ENCODE data around the gene PTGR3. TPM values are rescaled to one million over a fixed set of nuclear protein-coding genes. Genes with fewer than 3 reads are reported as not detected.

PTGR3 gene
- total RNA-seq, 1 experiment from 2014 or later, result 8.2 TPM

DNA sequence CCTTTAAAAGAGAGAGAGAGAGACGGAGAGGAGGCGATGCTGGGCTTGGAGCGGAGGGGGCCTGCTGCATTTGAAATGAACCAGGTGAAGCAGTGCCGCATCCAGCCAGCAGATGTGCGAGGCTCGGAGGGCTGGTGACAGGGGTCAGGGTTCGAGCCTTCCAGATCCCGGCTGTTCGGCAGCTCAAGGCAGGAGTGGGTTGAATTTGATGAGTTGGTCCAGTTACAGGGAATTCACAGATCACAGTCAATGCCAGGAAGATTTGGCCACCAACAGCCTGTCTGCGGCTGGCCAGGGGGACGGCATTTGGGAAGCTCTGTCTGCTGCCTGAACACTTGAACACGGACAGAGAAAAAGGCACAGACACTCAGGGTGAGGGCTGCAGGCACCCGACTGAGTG lies 48.6 kb downstream of the PTGR3 start:
- POLR2A ChIA-PET (ENCODE audit: unreplicated experiment), result no interaction called here
- H3K9ac ChIP-seq (ENCODE audit: low read length), result no peak overlapping the region
- 0 out of 2 replicates have a peak, but pooled peaks cover 15% of the 10 kb centered on the region for H3K27me3 ChIP-seq (ENCODE audit: low read length)

DNA sequence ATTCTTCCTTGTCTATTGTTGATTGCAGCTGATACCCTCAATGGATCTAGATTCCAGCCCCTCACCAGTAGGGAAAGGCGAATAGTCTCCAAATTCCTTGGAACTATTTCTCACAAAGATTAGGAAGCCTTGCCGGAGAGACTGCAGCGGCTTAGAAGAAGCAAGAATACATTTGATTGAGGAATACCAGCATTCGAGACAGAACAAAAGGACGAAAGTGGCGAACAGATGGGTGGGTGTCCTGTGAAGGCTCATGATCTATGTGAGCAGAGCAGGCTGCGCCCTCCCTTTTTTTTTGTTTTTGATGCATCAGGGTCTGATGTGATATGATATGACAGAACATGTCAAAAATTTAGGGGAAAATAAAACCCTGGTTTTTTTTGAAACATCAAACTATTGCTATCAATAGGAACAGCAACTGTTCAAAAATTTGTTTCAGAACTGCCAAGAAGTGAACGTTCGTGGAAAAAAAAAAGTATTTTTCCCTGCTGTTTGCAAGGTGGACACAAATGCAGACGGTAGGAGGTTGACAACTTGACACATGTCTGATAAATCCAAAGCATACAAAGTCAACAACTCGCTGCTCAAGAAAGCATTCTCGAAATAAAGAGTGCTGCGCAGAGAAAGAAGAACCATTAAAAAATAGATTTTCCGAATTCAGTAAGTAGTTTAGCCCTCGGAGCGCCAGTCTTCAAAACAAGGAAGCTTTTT lies 49.1 kb downstream of the PTGR3 start:
- no peak for ATAC-seq
- no peaks in the 10 kb centered on the region for H3K4me1 ChIP-seq (ENCODE audit: insufficient read depth, low read length)
- ChIA-PET POLR2A (ENCODE audit: unreplicated experiment) (no interaction called here), CTCF (no interaction called here)
- H3K9ac ChIP-seq (ENCODE audit: low read length), result no peak overlapping the region
- BruUV-seq (replicated peaks), result no TSS peak
- no peaks in the 10 kb centered on the region for H3K9me3 ChIP-seq (ENCODE audit: low read length)
- H3K27ac ChIP-seq (ENCODE audit: low read length), result no peak overlapping the region
- DNase-seq, result no peak
- H3K79me2 ChIP-seq (ENCODE audit: low read length), result no peaks in the 10 kb centered on the region
- intact Hi-C loops (cut with micrococcal nuclease), result no loop called here
- H3K4me2 ChIP-seq (ENCODE audit: low read length), result no peak overlapping the region
- no peaks in the 10 kb centered on the region for H3K9me2 ChIP-seq (replicated peaks; ENCODE audit: low read length)
- no peak overlapping the region for H3K4me3 ChIP-seq (ENCODE audit: low read length)
- TF ChIP-seq EZH2phosphoT487 (IDR thresholded peaks at IDR 0.05; ENCODE audit: borderline replicate concordance, low read length) (no peak), EZH2 (IDR thresholded peaks at IDR 0.05; ENCODE audit: low read length, unreplicated experiment) (no peak)
- TF ChIP-seq, protein P1, sequence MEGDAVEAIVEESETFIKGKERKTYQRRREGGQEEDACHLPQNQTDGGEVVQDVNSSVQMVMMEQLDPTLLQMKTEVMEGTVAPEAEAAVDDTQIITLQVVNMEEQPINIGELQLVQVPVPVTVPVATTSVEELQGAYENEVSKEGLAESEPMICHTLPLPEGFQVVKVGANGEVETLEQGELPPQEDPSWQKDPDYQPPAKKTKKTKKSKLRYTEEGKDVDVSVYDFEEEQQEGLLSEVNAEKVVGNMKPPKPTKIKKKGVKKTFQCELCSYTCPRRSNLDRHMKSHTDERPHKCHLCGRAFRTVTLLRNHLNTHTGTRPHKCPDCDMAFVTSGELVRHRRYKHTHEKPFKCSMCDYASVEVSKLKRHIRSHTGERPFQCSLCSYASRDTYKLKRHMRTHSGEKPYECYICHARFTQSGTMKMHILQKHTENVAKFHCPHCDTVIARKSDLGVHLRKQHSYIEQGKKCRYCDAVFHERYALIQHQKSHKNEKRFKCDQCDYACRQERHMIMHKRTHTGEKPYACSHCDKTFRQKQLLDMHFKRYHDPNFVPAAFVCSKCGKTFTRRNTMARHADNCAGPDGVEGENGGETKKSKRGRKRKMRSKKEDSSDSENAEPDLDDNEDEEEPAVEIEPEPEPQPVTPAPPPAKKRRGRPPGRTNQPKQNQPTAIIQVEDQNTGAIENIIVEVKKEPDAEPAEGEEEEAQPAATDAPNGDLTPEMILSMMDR (conservative IDR thresholded peaks at IDR 0.05; ENCODE audit: low read depth, low read length), result no peak
- H3K27me3 ChIP-seq (ENCODE audit: low read length), result peaks cover 15% of the 10 kb centered on the region; the same call in 1 of the 2 replicates
- H3K36me3 ChIP-seq (ENCODE audit: low read depth, low read length), result no peaks in the 10 kb centered on the region
- H3F3A ChIP-seq (ENCODE audit: low read length, unreplicated experiment), result no peaks in the 10 kb centered on the region
- no peak overlapping the region for H2AFZ ChIP-seq (ENCODE audit: low read length)
- no peaks in the 10 kb centered on the region for H4K20me1 ChIP-seq (ENCODE audit: low read length)

More for the DNA sequence above, 48.6 kb downstream of the PTGR3 start:
- DNase-seq (no peak), ATAC-seq (no peak)
- Histone ChIP-seq H3K4me2 (ENCODE audit: low read length) (no peak overlapping the region), H3K9me2 (replicated peaks; ENCODE audit: low read length) (no peaks in the 10 kb centered on the region), H3K79me2 (ENCODE audit: low read length) (no peaks in the 10 kb centered on the region), H4K20me1 (ENCODE audit: low read length) (no peaks in the 10 kb centered on the region), H3K36me3 (ENCODE audit: low read depth, low read length) (no peaks in the 10 kb centered on the region), H2AFZ (ENCODE audit: low read length) (no peak overlapping the region), H3K4me3 (ENCODE audit: low read length) (no peak overlapping the region), H3K9me3 (ENCODE audit: low read length) (no peaks in the 10 kb centered on the region), H3K27ac (ENCODE audit: low read length) (no peak overlapping the region), H3K4me1 (ENCODE audit: insufficient read depth, low read length) (no peaks in the 10 kb centered on the region), H3F3A (ENCODE audit: low read length, unreplicated experiment) (no peaks in the 10 kb centered on the region)
- TF ChIP-seq, protein P1 (conservative IDR thresholded peaks at IDR 0.05; ENCODE audit: low read depth, low read length), result no peak
- TF ChIP-seq EZH2 (IDR thresholded peaks at IDR 0.05; ENCODE audit: low read length, unreplicated experiment), result no peak
- no peak for TF ChIP-seq EZH2phosphoT487 (IDR thresholded peaks at IDR 0.05; ENCODE audit: borderline replicate concordance, low read length)
- intact Hi-C loops (cut with micrococcal nuclease), result no loop called here
- no TSS peak for BruUV-seq (replicated peaks)
- CTCF ChIA-PET, result no interaction called here

DNA sequence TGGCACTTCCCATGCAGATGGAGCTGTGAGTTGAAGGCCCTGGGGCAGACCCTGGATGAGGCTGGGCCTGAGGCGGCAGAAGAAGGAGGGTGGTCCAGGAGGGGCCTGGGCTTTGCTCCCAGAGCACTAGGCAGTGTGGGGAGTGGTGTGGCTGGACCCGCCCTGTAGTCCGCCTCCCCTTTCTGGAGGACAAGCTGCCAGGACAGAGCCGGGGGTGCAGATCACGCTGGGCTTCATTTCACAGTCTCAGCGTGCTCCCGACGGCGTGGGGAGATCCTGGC lies 49.8 kb downstream of the PTGR3 start:
- ATAC-seq (no peak), DNase-seq (no peak)
- intact Hi-C loops (cut with micrococcal nuclease), result no loop called here
- Histone ChIP-seq H3K4me2 (ENCODE audit: low read length) (no peak overlapping the region), H3K79me2 (ENCODE audit: low read length) (no peaks in the 10 kb centered on the region), H3K27ac (ENCODE audit: low read length) (no peak overlapping the region), H4K20me1 (ENCODE audit: low read length) (no peaks in the 10 kb centered on the region), H3K9ac (ENCODE audit: low read length) (no peak overlapping the region), H3K9me3 (ENCODE audit: low read length) (no peaks in the 10 kb centered on the region), H3F3A (ENCODE audit: low read length, unreplicated experiment) (no peaks in the 10 kb centered on the region), H3K9me2 (replicated peaks; ENCODE audit: low read length) (no peaks in the 10 kb centered on the region), H3K4me3 (ENCODE audit: low read length) (no peak overlapping the region), H3K36me3 (ENCODE audit: low read depth, low read length) (no peaks in the 10 kb centered on the region), H3K27me3 (ENCODE audit: low read length) (peaks cover 15% of the 10 kb centered on the region; the same call in 1 of the 2 replicates), H3K4me1 (ENCODE audit: insufficient read depth, low read length) (no peaks in the 10 kb centered on the region), H2AFZ (ENCODE audit: low read length) (no peak overlapping the region)
- ChIA-PET POLR2A (ENCODE audit: unreplicated experiment) (no interaction called here), CTCF (no interaction called here)
- TF ChIP-seq EZH2 (IDR thresholded peaks at IDR 0.05; ENCODE audit: low read length, unreplicated experiment) (no peak), EZH2phosphoT487 (IDR thresholded peaks at IDR 0.05; ENCODE audit: borderline replicate concordance, low read length) (no peak)
- TF ChIP-seq, protein P1 (conservative IDR thresholded peaks at IDR 0.05; ENCODE audit: low read depth, low read length), result no peak
- no TSS peak for BruUV-seq (replicated peaks)
